ENCODE measurements around the gene TST.

The TST gene

GRCh38 chr22:37047006-37047405, 27.8 kb upstream of the TST start:
- DNase-seq (ENCODE audit: insufficient read length, low spot score) (no peak), FAIRE-seq (no peak)
- TF ChIP-seq CTCF (IDR thresholded peaks at IDR 0.05; ENCODE audit: insufficient read depth, missing control alignments), result no peak

- no peak for DNase-seq (ENCODE audit: insufficient read length, low spot score)
- TF ChIP-seq CTCF (IDR thresholded peaks at IDR 0.05; ENCODE audit: insufficient read depth, missing control alignments), result no peak
- no peak for FAIRE-seq
Observed at GRCh38 chr22:37046589-37046988, 27.3 kb upstream of the TST start.

GRCh38 chr22:37045958-37046357, 26.7 kb upstream of the TST start:
- DNase-seq (ENCODE audit: insufficient read length, low spot score), result no peak
- peak; percentile 26 for TF ChIP-seq CTCF (IDR thresholded peaks at IDR 0.05; ENCODE audit: insufficient read depth, missing control alignments)
- FAIRE-seq, result no peak

GRCh38 chr22:37044634-37045625, 25.7 kb upstream of the TST start:
- no peak for TF ChIP-seq CTCF (IDR thresholded peaks at IDR 0.05; ENCODE audit: insufficient read depth, missing control alignments)
- FAIRE-seq (no peak), DNase-seq (ENCODE audit: insufficient read length, low spot score) (no peak)

- no peak for FAIRE-seq
- peak; percentile 53 for TF ChIP-seq CTCF (IDR thresholded peaks at IDR 0.05; ENCODE audit: insufficient read depth, missing control alignments)
- DNase-seq (ENCODE audit: insufficient read length, low spot score), result peak; percentile 35
Observed at GRCh38 chr22:37043828-37044538, 24.7 kb upstream of the TST start.

GRCh38 chr22:37043209-37043827, 24.1 kb upstream of the TST start:
- TF ChIP-seq CTCF (IDR thresholded peaks at IDR 0.05; ENCODE audit: insufficient read depth, missing control alignments), result no peak
- no peak for DNase-seq (ENCODE audit: insufficient read length, low spot score)
- FAIRE-seq, result no peak
